ENCODE results near the gene DEPDC4. TPM values are rescaled to one million over a fixed set of nuclear protein-coding genes. Genes with fewer than 3 reads are reported as not detected.
"Not testable (repeated sequence)": the region's sequence is repeated elsewhere in the genome, so short reads cannot be mapped to it uniquely, and the experiment has no call there.

The DEPDC4 gene
- 0.74 and 1.9 TPM in 2 replicates for total RNA-seq

- intact Hi-C loops (cut with micrococcal nuclease) = loop anchor here (1.0 to 5.0 kb wide), 14 partner anchors 32 to 1853 kb away; partner anchors contain the start of genes ACTR6, APAF1, ARL1 and DRAM1
Observed at GRCh38 chr12:100266835-100267602, at the start of gene DEPDC4, which contains the start of gene SCYL2. DEPDC4 (minus strand) TSS chr12:100267079; CDS start chr12:100267076, 3 bp downstream. SCYL2 (plus strand) TSS chr12:100267177; CDS start chr12:100282971, 15,794 bp downstream.

- intact Hi-C loops (cut with micrococcal nuclease) = no loop called here
Observed at GRCh38 chr12:100311317-100311716, 44.4 kb upstream of the DEPDC4 start.

- intact Hi-C loops (cut with micrococcal nuclease) = not testable (repeated sequence)
Observed at GRCh38 chr12:100308138-100308537, 41.3 kb upstream of the DEPDC4 start.

DNA sequence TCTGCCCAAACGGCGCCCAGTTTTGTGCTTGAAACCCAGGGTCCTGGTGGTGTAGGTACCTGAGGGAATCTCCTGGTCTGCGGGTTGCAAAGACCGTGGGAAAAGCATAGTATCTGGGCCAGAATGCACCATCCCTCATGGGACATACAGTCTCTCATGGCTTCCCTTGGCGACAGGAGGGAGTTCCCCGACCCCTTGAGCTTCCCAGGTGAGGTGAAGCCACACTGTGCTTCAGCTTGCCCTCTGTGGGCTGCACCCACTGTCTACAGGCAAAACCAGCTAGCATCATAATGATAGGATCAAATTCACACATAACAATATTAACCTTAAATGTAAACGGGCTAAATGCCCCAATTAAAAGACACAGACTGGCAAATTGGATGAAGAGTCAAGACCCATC, 37.5 kb upstream of the DEPDC4 start:
- intact Hi-C loops (cut with micrococcal nuclease) = not testable (repeated sequence)

DNA sequence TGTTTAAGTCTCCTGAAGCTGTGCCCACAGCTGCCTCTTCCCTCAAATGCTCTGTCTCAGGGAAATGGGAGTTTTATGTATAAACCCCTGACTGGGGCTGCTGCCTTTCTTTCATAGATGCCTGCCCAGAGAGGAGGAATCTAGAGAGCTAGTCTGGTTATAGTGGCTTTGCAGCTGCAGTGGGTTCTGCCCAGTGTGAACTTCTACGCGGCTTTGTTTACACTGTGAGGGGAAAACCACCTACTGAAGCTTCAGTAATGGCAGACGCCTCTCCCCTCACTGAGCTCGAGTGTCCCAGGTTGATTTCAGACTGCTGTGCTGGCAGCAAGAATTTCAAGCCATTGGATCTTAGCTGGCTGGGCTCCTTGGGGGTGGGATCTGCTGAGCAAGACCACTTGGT, 37.0 kb upstream of the DEPDC4 start:
- intact Hi-C loops (cut with micrococcal nuclease) = no loop called here

DNA sequence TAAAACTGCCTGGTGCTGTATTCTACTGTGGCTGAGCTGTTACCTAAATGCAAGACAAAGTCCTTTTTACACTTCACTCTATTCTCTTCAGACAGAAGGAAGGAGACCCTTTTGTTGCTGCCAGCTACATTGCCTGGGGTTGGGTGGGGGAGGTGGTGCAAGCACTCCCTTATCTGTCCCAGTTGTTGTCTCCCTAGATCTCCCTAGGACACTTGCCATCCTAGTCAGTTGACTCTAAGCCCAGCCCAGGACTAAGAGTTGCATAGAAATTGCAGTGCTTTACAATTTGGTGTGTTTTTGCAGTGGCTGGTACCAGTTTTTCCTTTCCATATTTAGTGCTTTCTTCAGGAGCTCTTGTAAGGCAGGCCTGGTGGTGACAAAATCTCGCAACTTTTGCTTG, 35.2 kb upstream of the DEPDC4 start:
- intact Hi-C loops (cut with micrococcal nuclease) = no loop called here

- intact Hi-C loops (cut with micrococcal nuclease) = no loop called here
Observed at GRCh38 chr12:100295764-100296555, 29.1 kb upstream of the DEPDC4 start.

DNA sequence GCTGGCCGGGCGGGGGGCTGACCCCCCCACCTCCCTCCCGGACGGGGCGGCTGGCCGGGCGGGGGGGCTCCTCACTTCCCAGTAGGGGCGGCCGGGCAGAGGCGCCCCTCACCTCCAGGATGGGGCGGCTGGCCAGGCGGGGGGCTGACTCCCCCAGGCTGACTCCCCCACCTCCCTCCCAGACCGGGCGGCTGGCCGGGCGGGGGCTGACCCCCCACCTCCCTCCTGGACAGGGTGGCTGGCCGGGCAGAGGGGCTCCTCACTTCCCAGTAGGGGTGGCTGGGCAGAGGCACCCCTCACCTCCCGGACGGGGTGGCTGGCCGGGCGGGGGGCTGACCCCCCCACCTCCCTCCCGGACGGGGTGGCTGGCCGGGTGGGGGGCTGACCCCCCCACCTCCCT, 27.5 kb upstream of the DEPDC4 start:
- intact Hi-C loops (cut with micrococcal nuclease) = not testable (repeated sequence)

GRCh38 chr12:100293017-100293416, 26.1 kb upstream of the DEPDC4 start:
- intact Hi-C loops (cut with micrococcal nuclease) = no loop called here

DNA sequence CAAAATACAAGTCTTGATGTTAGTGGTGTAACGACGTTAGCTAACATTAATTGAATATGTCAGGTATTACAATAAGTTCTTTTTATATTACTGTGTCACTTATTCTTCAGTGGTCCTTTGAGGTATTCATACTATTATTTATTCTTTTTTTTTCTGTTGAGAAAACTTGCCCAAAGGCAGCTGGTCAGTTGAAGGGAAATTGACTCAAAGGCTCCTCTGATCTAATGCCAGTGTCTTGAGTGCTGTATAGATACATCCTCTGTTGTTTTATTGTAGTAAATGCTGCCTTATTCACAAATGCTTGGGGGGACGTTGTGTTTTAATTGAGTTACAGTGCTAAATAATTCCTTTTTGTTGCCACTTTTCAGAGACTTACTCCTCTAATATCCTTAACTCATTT, 23.1 kb upstream of the DEPDC4 start:
- intact Hi-C loops (cut with micrococcal nuclease) = no loop called here

DNA sequence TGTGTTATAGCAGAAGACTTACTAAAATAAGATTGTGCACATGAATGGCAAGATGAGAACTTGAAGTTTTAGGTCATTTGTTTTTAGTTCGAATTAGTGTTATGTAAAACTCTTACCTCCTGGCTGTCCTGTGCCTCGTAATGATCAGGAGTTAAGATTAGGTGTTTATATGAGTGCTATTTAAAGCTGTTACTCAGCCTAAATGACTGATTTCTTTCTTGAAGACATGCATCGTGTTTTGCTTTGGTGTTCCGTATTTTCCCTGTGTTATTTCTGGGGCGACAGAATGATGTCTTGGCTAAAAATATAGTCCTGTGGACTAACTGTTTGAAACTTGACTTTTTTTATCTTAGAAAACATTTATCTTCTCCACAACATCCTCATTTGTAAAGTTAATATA, 22.2 kb upstream of the DEPDC4 start:
- intact Hi-C loops (cut with micrococcal nuclease) = no loop called here

DNA sequence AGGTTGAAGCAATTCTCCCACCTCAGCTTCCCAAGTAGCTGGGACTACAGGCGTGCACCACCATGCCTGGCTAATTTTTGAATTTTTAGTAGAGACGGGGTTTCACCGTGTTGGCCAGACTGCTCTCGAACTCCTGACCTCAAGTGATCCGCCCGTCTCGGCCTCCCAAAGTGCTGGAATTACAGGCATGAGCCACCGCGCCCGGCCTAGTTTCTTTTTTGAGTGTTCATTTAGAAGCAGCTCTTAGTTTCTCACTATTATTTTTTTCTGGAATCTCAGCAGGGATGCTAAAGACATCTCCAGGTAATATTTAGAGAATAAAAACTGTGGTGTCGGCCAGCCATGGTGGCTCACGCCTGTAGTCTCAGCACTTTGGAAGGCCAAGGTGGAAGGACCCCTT, 17.7 kb upstream of the DEPDC4 start:
- intact Hi-C loops (cut with micrococcal nuclease) = not testable (repeated sequence)

DNA sequence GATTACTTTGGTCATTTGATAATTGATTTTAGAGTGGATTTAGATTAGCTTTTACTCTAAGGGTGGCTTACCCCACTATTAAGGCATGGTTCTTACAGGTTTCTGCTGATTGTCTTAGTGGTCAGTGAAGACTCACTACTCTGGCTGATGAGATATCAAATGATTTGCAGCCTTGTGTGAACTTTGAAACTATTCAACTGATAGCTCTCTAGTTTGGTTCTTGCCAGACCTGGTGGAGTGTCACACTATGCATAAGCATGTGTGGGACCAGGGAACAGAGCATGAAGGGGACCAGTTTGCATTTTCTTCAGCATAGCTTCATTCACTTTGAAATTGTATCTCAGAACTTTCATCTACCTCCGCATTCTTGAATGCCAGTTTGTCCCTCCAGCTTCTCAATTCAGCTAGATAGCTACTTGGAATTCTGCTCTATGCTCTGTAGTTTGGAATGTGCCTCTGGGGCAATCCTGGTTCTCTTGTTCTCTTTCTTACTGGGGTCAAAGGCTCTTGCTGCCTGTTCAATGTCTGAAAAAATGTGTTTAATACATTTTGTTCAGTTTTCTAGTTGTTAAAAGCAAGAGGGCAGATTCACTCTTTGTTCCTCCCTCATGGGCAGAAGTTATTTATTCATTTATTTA, 12.8 kb upstream of the DEPDC4 start:
- intact Hi-C loops (cut with micrococcal nuclease) = no loop called here

GRCh38 chr12:100279159-100279558, 12.3 kb upstream of the DEPDC4 start:
- intact Hi-C loops (cut with micrococcal nuclease) = no loop called here

- intact Hi-C loops (cut with micrococcal nuclease) = no loop called here
Observed at GRCh38 chr12:100274291-100274690, 7.4 kb upstream of the DEPDC4 start.

DNA sequence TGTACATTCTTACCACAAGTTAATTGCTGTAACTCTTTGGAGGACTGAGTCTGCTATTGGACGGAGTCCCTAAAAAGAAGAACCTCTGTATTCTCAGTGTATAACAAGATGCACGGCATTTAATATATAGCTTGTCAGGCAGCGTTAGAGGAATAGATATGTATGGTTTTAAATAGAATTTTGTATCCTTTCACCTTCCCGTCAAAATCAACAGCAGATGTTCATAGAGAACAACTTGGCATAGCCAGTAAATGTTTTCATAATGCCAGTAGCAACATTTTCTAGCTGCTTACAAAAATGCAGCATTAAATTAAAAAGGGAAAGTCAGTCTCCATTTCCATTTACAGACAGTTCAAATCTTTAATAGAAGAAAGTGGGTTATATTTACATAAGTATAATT, 6.9 kb upstream of the DEPDC4 start:
- intact Hi-C loops (cut with micrococcal nuclease) = no loop called here

GRCh38 chr12:100268835-100269564, 2.1 kb upstream of the DEPDC4 start:
- intact Hi-C loops (cut with micrococcal nuclease) = loop anchor here (5.0 kb wide), 2 partner anchors 1608 to 1752 kb away; partner anchors contain the start of genes DRAM1 and TMPO

- intact Hi-C loops (cut with micrococcal nuclease) = loop anchor here (1.0 to 5.0 kb wide), 14 partner anchors 33 to 1853 kb away; partner anchors contain the start of genes ACTR6, APAF1, ARL1 and DRAM1
Observed at GRCh38 chr12:100267603-100268281, 863 bp upstream of the DEPDC4 start.

- intact Hi-C loops (cut with micrococcal nuclease) = loop anchor here (2.0 to 5.0 kb wide), 5 partner anchors 32 to 1749 kb away; partner anchors contain the start of genes APAF1, ARL1, DRAM1 and IKBIP
Observed at GRCh38 chr12:100266585-100266834, 369 bp downstream of the DEPDC4 start.
